GM12878 (cell line): ENCODE data around the gene ASCC3. TPM values are rescaled to one million over a fixed set of nuclear protein-coding genes. Genes with fewer than 3 reads are reported as not detected.

Experiments
- ASH2L ChIP-seq: fragments of 300-600, 200-600 bp; sonication (generic); IDR thresholded peaks from 2 replicates; pipeline ENCODE4 v1.6.1; 2017; ENCODE audit warnings: low read depth, mild to moderate bottlenecking, borderline replicate concordance
- BCL11A ChIP-seq: IDR thresholded peaks from 2 replicates; pipeline ENCODE4 v1.6.1; 2011; ENCODE audit warnings: low read depth, low read length
- BMI1 ChIP-seq: fragments of 450-650 bp; IDR thresholded peaks from 2 replicates; pipeline ENCODE4 v1.6.1; 2016; ENCODE audit warnings: mild to moderate bottlenecking, moderate library complexity, borderline replicate concordance
- CBX5 ChIP-seq: sonication (generic); IDR thresholded peaks from 2 replicates; pipeline ENCODE4 v1.6.1; 2016; ENCODE audit warnings: low read depth, moderate library complexity, mild to moderate bottlenecking, inconsistent platforms
- DPF2 ChIP-seq: fragments of 450-650 bp; IDR thresholded peaks from 2 replicates; pipeline ENCODE4 v1.6.1; 2017; ENCODE audit warnings: mild to moderate bottlenecking
- HDAC6 ChIP-seq: fragments of 200-600 bp; sonication (generic); IDR thresholded peaks from one replicate; pipeline ENCODE4 v1.8.0; 2017; ENCODE audit warnings: antibody characterized with exemption; ENCODE audit not compliant: unreplicated experiment
- NKRF ChIP-seq: fragments of 450-650 bp; conservative IDR thresholded peaks from 2 replicates; pipeline ENCODE4 v1.6.1; 2017; ENCODE audit warnings: mild to moderate bottlenecking, moderate library complexity
- RB1 ChIP-seq: fragments of 450-650 bp; formaldehyde crosslinking; IDR thresholded peaks from 2 replicates; pipeline ENCODE4 v1.6.1; 2017; ENCODE audit warnings: mild to moderate bottlenecking, borderline replicate concordance
- REST ChIP-seq: IDR thresholded peaks from 2 replicates; pipeline ENCODE4 v1.6.1; 2012; ENCODE audit warnings: mild to moderate bottlenecking, low read depth, low read length
- SMC3 ChIP-seq: IDR thresholded peaks from 2 replicates; pipeline ENCODE4 v1.6.1; 2011; ENCODE audit warnings: low read length, improper control_type of control experiment, borderline replicate concordance
- SP1 ChIP-seq: IDR thresholded peaks from one replicate; pipeline ENCODE4 v1.6.1; 2011; ENCODE audit warnings: low read depth, low read length
- TBL1XR1 ChIP-seq: IDR thresholded peaks from 2 replicates; pipeline ENCODE4 v1.6.1; 2012; ENCODE audit warnings: low read depth, low read length, improper control_type of control experiment
- TCF7 ChIP-seq: IDR thresholded peaks from 2 replicates; pipeline ENCODE4 v1.6.1; 2014; ENCODE audit warnings: antibody characterized with exemption, borderline replicate concordance
- polyA plus RNA-seq, 11 experiments: library from polyadenylated mRNA; depleted of rRNA in 4 of 11; unstranded in 6 of 11; stranded (reverse) in 5 of 11; fragments of >200 nt; fragmentation: Nextera tagmentation in 4 of 11; fragmentation: Illumina TruSeq in 1 of 11; extraction: Ambion mirVana in 4 of 11; extraction: Trizol in 1 of 11; gene quantifications; 1 replicate in 1 of 11; 2 replicates in 10 of 11; pipeline versions ENCODE4 v1.2.1 to v1.2.3, GENCODE V29; 2011 to 2016; ENCODE audit warnings: inconsistent platforms in 2 of 11, missing spikeins in 2 of 11, low read depth in 1 of 11
- total RNA-seq, 4 experiments: library from RNA; depleted of rRNA in 3 of 4; stranded (reverse); fragments of >200 nt in 3 of 4; fragmentation: Illumina TruSeq in 1 of 4; extraction: Trizol in 1 of 4; gene quantifications; 2 replicates each; pipeline versions ENCODE4 v1.2.1 to v1.2.3, GENCODE V29; 2013 to 2021

The ASCC3 gene
- total and polyA plus RNA-seq, 10 of the 15 experiments (the other 5 are each of a cell fraction or from before 2014, with no cell fraction given), result 19.9 to 76.2 (median 55.9) TPM

DNA sequence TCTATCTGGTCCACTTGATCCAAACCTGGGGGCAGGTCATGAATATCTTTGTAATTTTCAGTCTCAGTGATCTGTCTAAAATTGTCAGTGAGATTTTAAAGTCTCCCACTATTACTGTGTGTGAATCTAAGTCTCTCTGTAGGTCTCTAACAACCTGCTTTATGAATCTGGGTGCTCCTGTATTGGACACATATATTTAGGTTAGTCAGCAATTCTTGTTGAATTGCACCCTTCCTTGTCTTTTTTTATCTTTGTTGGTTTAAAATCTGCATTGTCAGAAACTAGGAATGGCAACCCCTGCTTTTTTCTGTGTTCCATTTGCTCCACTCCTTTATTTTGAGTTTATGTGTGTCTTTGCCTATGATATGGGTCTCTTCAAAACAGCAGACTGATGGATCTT, 140.7 kb downstream of the ASCC3 start (continued):
- TF ChIP-seq REST (no peak), TBL1XR1 (no peak), HDAC6 (no peak), BCL11A (no peak), CBX5 (no peak), ASH2L (no peak), TCF7 (no peak), BMI1 (no peak), SMC3 (no peak), SP1 (no peak), DPF2 (no peak), NKRF (no peak), RB1 (no peak)
